M059J (cell line): ENCODE data around the gene HOXD10. TPM values are rescaled to one million over a fixed set of nuclear protein-coding genes. Genes with fewer than 3 reads are reported as not detected.

Source experiments
- DNase-seq: peaks from one replicate; pipeline ENCODE4 v3.0.0-alpha.2; 2012; ENCODE audit warnings: low read depth
- total RNA-seq: library from RNA; depleted of rRNA; stranded (reverse); fragments of >200 nt; shearing (Covaris generic); gene quantifications from 2 replicates; pipeline ENCODE4 v1.2.3, GENCODE V29; 2014

Gene HOXD10
- total RNA-seq, 1 experiment from 2014 or later = 15.0 TPM

DNA sequence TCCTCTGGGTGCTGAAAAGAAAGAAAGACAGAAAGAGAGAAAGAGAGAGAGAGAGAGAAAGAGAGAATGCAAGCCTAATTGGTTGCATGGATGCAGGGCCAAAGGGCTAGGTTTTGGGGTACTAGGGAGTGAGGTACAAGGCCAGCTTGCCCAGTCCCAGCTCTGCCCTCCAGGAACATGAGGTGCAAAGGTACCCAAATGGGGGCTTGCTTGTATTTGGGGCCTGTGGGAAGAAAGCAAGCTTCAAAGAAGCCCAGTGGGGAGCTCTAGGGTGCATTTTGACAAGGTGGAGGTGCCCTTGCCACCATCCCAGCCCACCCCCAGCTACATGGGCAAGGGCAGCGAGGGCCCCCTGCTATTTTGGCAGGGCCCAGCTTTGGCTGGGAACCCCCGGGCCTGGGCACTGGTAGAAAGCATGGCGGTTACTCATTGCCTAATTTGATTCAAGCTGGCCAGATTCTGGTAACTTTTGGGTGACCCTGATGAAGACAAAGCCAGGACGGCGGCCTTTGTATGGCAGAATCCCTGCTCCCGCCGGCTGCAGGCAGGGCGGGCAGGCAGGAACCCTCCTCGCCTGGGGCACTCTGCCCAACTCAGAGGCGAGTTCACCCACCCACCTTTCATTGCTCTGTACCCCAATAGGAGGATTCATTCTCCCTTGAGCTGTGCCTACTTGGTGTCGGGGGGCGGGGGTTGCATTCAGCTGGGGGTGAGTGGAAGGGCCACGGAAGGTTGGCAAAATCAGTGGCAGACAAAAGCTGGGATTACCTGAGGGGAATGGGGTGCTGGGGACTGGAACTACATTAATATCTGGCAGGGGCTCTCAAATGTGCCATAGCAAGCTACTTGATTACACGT lies 34.2 kb downstream of the HOXD10 start:
- DNase-seq = no peak

DNA sequence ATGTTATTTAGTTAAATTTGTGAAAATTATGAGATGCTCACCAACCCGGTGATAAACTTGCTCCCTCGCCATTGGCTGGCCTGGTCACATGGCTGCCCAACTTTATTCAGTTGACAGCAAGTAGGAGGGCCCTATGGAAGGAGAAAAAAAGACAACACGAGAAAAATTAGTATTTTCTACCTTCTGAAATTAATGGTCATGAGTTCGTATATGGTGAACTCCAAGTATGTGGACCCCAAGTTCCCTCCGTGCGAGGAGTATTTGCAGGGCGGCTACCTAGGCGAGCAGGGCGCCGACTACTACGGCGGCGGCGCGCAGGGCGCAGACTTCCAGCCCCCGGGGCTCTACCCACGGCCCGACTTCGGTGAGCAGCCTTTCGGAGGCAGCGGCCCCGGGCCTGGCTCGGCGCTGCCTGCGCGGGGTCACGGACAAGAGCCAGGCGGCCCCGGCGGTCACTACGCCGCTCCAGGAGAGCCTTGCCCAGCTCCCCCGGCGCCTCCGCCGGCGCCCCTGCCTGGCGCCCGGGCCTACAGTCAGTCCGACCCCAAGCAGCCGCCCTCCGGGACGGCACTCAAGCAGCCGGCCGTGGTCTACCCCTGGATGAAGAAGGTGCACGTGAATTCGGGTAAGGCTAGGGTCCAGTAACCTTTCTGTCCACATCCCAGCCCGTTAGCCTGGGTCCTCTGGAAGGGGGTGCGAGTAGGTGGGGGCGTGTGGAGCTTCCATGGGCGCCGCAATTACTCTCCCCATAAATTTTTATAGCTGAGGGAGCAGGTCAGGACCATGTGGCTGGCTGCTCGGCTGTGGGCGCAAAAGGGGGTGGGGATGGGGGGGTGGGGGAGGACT lies 35.1 kb downstream of the HOXD10 start, which contains the start of gene HOXD4:
HOXD4 (plus strand) TSS at position 109 of the 846 bp plus-strand sequence; CDS start at position 193, 84 bp downstream.
- no peak for DNase-seq

DNA sequence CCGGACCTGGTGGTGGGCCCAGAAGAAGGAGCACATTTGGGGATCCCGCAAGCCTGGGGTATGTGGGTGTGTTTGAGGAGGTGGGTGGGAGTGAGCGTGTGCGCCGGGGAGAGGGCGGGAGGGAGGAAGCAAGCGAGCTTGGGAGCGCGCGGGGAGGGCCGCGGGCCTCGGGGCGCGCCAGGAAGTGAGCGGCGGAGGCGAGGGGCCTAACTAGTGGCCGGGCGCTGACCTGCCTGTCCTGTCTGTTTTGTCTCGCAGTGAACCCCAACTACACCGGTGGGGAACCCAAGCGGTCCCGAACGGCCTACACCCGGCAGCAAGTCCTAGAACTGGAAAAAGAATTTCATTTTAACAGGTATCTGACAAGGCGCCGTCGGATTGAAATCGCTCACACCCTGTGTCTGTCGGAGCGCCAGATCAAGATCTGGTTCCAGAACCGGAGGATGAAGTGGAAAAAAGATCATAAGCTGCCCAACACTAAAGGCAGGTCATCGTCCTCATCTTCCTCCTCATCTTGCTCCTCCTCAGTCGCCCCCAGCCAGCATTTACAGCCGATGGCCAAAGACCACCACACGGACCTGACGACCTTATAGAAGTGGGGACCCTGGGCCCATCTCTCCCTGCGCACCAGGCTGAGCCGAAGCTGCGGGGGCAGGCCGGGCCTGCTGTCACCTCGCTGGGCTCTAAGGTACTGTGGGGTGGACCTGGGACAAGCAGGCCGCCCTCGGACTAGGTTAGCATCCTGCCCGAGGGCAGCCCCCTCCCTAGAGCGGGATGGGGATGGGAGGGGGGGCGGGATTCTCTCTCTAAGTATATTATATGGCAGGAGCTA lies 36.0 kb downstream of the HOXD10 start:
- no peak for DNase-seq

DNA sequence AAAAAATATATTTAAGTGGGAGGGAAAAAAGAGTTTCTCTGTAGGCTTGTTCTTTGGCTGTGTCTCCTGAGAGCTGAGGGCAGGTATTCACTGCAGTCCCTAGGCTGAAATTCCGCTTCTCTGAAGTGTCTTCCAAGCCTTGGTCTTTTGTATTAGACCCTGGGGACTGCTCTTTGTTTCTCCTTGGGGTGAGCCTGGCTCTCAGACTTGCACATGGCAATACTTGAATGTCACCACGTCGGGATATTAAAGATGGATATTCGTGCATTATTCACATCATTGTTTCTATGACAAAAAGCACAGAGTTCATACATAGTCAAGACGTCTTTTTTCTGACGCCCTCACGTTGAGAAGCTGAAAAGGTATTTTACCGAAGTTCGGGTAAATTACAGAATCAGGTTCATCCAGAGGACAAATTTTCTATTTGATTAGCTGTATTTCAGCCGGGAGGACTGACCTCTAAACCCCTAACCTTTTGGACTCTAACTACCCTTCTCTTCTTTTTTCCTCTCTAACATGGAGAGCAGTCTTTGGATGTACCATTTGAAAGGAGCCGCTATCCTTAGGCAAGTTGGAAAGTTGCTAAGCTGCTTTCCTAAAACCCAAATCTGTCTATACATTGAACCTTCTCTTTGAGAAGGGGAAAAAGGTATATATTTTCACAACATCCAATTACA lies 38.1 kb downstream of the HOXD10 start:
- DNase-seq = no peak

DNA sequence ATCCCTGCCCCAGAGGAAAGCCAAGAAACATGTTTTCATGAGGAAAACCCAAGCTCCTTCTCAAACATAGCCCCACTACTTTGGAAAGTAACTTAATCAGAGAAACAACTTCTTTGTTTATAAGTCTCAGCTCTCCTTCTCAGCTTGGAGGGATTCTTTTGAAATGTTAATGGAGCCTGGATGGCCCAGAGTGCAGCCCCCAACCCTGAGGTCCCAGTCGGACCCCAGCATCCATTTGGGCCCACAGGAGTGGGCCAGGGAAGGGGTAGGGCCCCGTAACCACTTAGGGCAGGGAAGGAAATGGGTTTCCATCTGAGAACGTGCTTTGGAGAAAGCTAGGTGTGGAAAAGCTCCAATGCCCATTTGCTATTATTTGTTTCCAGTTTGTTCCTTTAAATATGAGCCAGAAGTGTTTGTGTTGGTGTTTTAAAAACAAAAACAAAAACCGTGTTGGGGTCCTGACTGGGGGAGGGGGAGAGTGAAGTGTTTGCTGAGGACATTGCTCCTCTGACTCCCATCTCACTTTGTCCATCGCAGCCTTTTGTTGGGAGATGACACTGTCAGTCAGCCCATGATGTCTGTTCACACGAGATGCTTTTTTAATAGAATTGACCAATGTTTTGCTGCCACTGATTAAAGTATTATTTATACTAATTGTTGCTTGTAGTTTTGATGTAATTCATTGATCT lies 38.9 kb downstream of the HOXD10 start:
- no peak for DNase-seq

DNA sequence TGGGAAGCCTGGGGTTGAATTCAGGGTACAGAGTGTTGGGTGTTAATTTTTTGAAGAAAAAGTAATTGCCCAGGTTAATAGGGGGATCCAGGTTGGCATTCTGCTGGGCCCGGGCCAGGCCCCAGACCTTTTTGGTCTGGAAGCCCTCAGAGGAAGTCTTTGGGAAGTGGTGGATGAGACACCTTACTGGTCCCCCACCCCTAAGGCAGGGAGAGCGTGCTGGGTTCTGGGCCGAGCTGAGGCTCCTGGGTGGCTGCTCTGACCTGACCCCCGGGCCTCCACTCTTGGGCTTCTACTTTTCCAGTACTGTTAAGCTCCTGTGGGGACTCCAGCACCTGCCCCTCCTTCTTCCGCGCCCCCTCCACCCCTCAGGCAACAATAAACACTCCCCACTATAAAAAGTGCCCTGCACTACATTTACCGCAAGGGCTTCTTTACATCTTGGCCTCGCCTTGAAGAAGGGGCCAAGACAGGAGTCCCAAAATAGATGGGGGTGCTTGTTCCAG lies 39.8 kb downstream of the HOXD10 start:
- DNase-seq = no peak

DNA sequence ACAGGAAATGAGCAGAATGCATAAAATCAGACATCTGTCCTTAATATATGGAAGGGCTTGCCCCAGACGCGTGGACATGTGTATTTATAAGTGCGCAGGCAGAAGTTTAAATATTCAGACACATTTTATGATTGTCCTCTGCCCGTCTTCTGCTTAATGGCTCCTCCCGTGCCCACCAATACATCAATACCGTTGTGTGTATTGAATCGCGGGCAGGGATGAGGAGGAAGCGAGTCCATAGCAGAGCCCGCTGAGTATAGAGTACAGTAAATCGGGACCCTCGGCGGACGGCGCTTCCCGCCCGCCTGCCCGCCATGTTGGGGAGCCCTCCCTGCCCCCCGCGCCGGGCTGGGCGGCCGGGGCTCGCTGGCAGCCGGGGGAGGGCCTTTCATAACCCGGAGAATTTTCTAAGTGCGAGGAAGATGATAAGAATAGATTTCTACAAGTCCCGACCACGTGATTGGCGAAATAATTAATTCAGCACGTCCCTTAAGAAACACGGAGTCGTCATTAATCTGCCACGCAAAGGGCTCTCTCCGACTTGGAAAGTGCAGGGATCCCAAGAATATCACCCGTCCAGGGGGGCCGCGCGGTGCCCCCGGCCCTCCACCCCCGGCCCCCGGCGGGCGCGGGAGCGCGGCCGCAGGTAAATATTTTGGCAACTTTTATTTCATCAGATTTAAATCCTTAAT lies 40.4 kb downstream of the HOXD10 start, which contains the start of gene HOXD3:
HOXD3 (plus strand) TSS at position 501 of the 692 bp plus-strand sequence. CDS start 11,808 bp downstream, outside the sequence.
- DNase-seq = no peak

DNA sequence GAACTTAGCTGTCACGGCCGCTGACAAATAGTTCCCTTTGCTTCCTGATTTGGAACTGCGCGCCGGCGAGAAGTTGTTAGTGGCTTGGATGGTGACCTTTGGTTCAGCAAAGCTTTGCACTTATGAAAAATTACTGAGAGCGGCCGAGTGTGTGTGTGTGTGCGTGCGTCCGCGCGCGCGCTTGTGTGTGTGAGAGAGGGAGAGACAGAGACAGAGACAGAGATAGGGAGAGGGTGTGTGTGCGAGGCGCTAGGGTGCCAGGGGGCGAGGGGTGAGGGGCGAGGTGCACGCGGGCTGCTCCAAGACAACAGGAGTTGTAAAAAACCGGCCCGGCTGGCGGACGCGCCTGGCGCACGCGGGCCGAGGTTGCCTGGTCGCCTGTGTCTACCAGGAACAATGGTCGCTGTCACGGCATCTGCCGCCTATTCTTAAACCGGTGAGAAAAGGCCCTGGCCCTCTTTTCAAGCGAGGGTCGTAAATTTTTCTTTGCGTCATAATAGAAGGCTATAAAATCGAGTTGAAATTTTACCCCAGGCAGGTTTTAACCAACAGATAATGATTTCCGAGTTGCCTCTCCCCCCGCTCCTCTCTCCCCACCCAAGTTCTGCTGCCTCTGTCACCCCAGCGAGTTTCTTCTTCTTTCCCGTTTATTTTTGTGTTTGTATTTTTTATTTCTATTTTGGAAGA lies 41.1 kb downstream of the HOXD10 start:
- no peak for DNase-seq

DNA sequence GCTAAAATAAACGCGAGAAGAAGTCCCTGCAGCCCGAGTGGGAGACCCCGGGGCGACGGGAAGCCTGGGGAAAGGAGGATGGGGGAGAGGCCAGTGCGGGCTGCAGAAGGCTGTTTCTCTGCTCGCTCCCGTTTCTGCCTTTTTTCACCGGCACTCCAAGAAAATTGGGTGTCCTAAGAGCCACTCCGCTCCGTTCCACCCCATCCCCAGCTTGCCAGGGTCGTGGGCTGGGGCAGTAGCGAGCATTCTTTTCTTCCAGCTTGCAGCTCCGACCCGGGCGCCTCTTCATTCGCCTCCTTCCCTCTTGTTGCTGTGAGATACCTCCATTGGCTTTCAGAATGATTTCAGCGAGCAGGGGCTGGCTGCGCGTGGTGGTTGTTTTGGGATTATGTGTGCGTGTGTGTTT lies 41.6 kb downstream of the HOXD10 start:
- no peak for DNase-seq

DNA sequence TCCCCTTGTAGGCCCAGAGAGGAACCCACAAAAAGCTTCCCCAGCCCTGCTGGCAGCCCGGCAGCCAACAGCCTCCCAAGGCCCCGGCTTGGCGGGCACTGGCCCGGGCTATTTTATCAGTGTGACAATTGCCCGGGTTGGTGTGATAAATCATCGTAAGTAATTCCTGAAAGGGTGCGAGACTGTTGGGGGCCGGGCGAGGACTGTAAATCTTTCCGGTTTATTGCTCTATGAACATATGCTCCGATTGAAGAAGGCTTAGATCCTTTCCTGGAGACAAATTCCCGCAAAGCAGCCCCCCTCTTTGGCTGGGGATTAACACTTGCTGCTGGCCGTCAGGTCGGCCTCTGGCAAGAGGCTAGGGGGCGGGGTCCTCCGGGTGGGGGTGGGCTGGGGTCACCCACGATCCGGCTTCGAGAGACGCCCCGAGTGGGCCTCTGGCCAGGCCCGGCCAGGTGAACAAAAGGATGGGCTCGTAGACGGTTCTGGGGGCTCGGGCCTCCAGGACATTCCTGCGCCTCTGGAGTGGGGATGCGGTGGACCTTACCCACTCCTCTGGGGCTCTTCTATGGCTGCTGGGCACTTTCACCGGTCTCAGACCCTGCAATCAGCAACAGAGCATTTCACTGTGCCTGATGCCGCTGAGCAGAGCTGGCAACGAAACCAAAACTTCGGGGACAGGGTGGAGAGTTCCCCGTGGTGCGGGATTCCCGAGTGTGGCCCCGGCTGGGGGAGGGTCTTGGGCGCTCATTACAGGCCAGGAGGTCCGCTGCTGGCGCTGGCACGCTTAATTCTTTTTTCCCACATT lies 42.5 kb downstream of the HOXD10 start:
- DNase-seq = no peak

DNA sequence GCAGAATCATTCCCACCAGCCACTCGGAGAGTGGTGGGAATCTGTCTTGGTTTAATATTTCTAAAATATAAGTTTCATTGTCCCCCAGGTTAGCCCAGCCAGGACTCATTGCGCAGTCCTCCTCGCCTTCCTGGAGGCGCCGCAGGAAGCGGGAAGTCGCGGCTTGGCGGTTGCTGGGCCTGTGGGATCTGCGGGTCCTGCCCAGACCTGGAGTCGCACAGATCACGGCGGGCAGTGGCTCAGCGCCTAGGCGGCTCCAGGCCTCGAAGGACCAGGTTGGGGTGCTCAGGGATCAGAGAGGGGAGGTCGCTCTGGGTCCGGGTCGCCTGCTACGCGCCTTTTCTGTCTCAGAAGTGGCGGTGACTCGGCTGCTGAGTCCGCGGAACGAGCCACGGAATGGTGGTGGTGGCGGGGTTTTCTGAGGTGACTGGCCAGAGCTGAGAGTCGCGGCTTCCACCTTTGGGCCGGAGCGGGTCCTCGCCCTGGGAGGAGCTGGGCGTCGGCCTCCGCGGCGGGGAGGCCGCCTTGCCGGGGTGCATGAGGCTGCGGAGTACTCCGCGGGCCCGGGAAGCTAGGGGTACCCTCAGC lies 43.2 kb downstream of the HOXD10 start:
- DNase-seq = no peak

DNA sequence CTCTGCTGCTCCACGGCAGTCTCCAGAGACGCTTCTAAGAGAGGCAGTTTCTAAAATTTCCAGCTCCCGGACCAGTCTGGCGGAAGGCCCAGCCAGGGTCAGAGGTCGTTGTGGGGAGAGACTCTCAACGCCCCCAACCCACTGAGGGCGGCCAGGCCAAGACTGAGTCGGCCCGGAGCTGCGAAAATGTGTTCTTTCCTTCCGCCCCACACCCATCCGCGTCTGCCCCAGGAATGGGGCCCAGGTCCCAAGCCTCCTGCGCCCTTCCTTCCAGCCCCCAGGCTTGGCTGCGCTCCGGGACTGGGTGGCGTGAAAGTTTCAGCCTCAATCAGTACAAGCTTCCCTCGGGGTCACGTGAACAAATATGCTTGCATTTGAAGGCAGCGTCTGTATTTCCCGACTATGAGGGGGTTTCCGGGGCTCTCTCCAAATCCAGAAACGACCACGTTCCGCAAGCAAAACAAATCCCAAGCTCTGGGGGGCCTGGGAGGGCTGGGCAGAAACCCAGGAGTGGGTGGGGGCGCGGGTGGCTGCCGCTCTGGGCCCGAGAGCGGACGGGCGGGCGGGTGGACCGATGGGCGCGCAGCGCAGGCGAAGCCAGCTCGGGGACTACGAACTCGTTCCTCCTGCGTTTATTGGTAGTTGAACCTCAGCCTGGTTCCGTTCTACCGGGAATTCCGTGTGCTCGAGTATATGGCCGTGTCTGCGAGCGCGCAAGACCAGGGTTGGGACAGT lies 43.8 kb downstream of the HOXD10 start:
- no peak for DNase-seq

DNA sequence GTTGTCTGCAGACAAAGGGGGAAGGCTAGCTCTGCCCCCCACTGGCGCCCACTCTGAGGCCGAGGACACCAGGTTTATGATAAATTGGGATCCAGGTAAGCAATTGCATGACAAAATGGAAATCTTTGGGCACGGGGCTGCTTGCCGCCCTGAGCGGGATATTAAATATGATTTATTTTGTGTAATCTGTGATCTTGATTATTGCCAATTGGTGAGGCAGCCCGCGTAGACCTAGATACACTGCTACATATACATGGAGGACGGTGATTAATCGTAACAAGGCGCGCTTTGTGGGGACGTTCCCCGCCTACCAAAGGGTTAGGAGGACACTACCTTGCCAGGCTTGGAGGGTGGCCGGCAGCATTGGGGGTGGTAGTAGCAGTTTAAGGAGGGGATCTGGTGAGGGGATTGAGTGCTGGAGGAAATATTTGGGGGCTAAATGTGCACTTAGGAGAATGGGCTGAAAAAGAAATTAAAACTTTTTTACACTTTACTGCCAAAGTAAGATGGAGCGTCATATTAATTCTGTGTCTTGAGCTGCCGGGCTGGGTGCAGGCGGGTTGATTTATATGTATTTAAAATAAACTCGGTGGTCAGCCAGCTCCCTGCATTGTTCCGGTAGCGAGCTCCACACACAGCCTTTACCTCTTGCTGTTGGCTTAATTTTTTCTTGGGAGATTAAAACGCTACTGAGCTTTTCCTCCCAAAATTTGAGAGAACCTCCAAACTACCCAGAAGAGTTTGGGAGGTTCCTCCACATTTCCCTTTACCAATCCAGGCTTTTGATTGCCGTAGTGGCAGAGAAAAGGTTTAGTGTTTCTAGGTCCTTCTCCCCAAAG lies 44.6 kb downstream of the HOXD10 start:
- DNase-seq = no peak

DNA sequence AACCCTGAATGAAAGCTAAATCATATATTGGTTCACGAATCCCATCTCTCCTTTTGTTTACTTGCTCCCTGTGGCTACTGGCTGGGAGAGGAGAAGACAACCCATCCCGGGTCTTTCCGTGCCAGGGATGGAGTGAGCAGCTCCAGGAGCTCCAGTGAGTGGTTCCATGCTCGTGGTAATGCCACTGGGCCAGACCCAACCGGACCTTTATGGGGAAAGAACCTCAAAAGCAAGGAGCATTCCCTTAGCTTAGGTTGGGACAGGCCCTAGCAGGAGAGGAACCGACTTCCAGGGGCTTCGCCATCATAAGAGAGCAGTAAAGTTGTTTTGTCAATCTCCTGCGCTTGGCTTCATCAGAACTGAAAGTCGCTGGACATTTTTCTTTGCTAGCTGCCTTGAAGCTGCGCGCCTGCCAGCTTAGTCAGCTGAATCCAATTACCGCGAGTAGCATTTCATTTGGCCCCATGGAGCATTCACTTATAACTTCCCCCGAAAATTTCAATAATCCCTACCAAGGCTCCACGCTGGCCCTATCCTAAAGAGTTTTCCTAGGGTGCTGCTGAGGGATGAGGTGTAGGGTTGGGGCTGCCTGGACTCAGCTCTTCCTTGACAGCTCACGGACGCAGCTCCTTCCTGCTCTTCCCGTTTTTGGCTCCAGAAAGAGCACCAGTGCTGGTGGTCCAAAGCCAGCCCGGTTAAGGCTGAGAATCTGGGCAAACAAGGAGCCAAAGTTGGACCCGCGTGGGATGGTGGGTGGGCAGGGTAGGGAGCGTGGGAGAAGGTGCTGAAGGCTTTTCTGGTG lies 45.4 kb downstream of the HOXD10 start:
- no peak for DNase-seq
